HCT116 (cell line): Measurements from ENCODE around the gene GOLT1A. TPM values are rescaled to one million over a fixed set of nuclear protein-coding genes. Genes with fewer than 3 reads are reported as not detected.

Experiments
- ATAC-seq: fragments of 200-7000 bp; cut with Tn5 transposase; 2 replicates; pipeline ENCODE4 v1.9.1; 2020; ENCODE audit warnings: mild to moderate bottlenecking, moderate library complexity
- BruUV-seq: library from RNA; stranded (reverse); fragments of 400-500 nt; replicated peaks from 2 replicates; lab custom pipeline; 2021; lab: Mats Ljungman, UMichigan
- CTCF ChIA-PET: fragments of 300-600 bp; sonication (Branson Sonifier 250); formaldehyde crosslinking; loops from one replicate; lab custom pipeline; 2021; ENCODE audit warnings: antibody characterized with exemption; lab: Charles Lee
- POLR2A ChIA-PET: fragments of 300-600, 350-600 bp; sonication (Branson Sonifier 250); formaldehyde crosslinking; loops from one replicate; lab custom pipeline; 2021; ENCODE audit warnings: antibody characterized with exemption; lab: Charles Lee
- RAD21 ChIA-PET, 2 experiments: fragments of 300-600 bp; sonication (Branson Sonifier 250); formaldehyde crosslinking; loops; one replicate each; lab custom pipeline; 2023; ENCODE audit warnings: low total read pairs in 2 of 2; ENCODE audit not compliant: uncharacterized antibody in 2 of 2, unreplicated experiment in 2 of 2, low non-redundant PET in 1 of 2; lab: Charles Lee
- DNase-seq: peaks from one replicate; pipeline ENCODE4 v3.0.0-alpha.2; 2010; ENCODE audit warnings: low read depth, low spot score
- H2AFZ ChIP-seq: fragments of 200-600 bp; shearing (Covaris generic), sonication (generic); 2 replicates; pipeline ENCODE4 v1.6.1; 2017; ENCODE audit warnings: low read depth, mixed run types, mixed read lengths, antibody characterized with exemption, low read length; ENCODE audit not compliant: poor library complexity, severe bottlenecking
- H3K27ac ChIP-seq: 2 replicates; pipeline ENCODE4 v1.5.1; 2012; ENCODE audit warnings: low read depth, low read length
- H3K27me3 ChIP-seq: fragments of 200-600 bp; sonication (generic); 2 replicates; pipeline ENCODE4 v1.6.1; 2016; ENCODE audit warnings: mixed run types, low read length, mixed read lengths; ENCODE audit not compliant: insufficient read depth
- H3K36me3 ChIP-seq, 2 experiments: fragments of 200-500 bp in 1 of 2; fragments of 200-600 bp in 1 of 2; sonication (Bioruptor generic) in 1 of 2; sonication (generic) in 1 of 2; 2 replicates each; pipeline versions ENCODE4 v1.5.1 to v1.6.1; 2014 to 2016; ENCODE audit warnings: low read length in 2 of 2, inconsistent platforms in 1 of 2, mixed read lengths in 1 of 2, mixed run types in 1 of 2; ENCODE audit not compliant: insufficient read depth in 2 of 2, control insufficient read depth in 1 of 2
- H3K4me1 ChIP-seq, 2 experiments: fragments of 200-600 bp in 1 of 2; sonication (generic) in 1 of 2; 2 replicates each; pipeline versions ENCODE4 v1.5.1 to v1.6.1; 2012 to 2017; ENCODE audit warnings: low read length in 2 of 2, inconsistent platforms in 1 of 2, mild to moderate bottlenecking in 1 of 2, mixed read lengths in 1 of 2, mixed run types in 1 of 2, moderate library complexity in 1 of 2; ENCODE audit not compliant: insufficient read depth in 2 of 2, control insufficient read depth in 1 of 2
- H3K4me2 ChIP-seq: fragments of 200-600 bp; sonication (generic); 2 replicates; pipeline ENCODE4 v1.6.1; 2017; ENCODE audit warnings: mixed run types, low read length, mixed read lengths
- H3K4me3 ChIP-seq, 2 experiments: fragments of 200-600 bp in 1 of 2; sonication (generic) in 1 of 2; replicated peaks in 1 of 2; 2 replicates each; pipeline ENCODE4 v1.5.1; 2011 to 2016; ENCODE audit warnings: low read length in 2 of 2, control low read depth in 1 of 2, low read depth in 1 of 2, mild to moderate bottlenecking in 1 of 2, mixed read lengths in 1 of 2, mixed run types in 1 of 2
- H3K79me2 ChIP-seq: fragments of 200-600 bp; sonication (generic); 2 replicates; pipeline ENCODE4 v1.6.1; 2017; ENCODE audit warnings: mild to moderate bottlenecking, mixed run types, low read length, moderate library complexity, mixed read lengths; ENCODE audit not compliant: insufficient read depth
- H3K9ac ChIP-seq: fragments of 200-600 bp; sonication (generic); 2 replicates; pipeline ENCODE4 v1.6.1; 2016; ENCODE audit warnings: low read length, mixed read lengths
- H3K9me2 ChIP-seq: fragments of 200-600 bp; sonication (generic), shearing (Covaris generic); 2 replicates; pipeline ENCODE4 v1.6.1; 2017; ENCODE audit warnings: mixed run types, mild to moderate bottlenecking, moderate library complexity; ENCODE audit not compliant: insufficient read depth
- H3K9me3 ChIP-seq, 2 experiments: fragments of 200-500 bp in 1 of 2; fragments of 200-600 bp in 1 of 2; sonication (Bioruptor generic) in 1 of 2; sonication (generic) in 1 of 2; 2 replicates each; pipeline ENCODE4 v1.6.1; 2014 to 2017; ENCODE audit warnings: low read length in 2 of 2, mixed read lengths in 2 of 2, inconsistent platforms in 1 of 2, low read depth in 1 of 2, mild to moderate bottlenecking in 1 of 2, mixed run types in 1 of 2, moderate library complexity in 1 of 2; ENCODE audit not compliant: control insufficient read depth in 1 of 2, insufficient read depth in 1 of 2
- H4K20me1 ChIP-seq: fragments of 200-600 bp; sonication (generic), shearing (Covaris generic); 2 replicates; pipeline ENCODE4 v1.6.1; 2017; ENCODE audit warnings: mixed run types, mild to moderate bottlenecking, moderate library complexity; ENCODE audit not compliant: insufficient read depth
- ATF3 ChIP-seq: IDR thresholded peaks from 2 replicates; pipeline ENCODE4 v1.6.1; 2012
- CBX3 ChIP-seq: IDR thresholded peaks from 2 replicates; pipeline ENCODE4 v1.6.1; 2012; ENCODE audit warnings: low read depth
- CTCF ChIP-seq, 3 experiments: fragments of 200-600 bp in 1 of 3; sonication (generic) in 1 of 3; IDR thresholded peaks in 2 of 3; conservative IDR thresholded peaks in 1 of 3; 2 replicates each; pipeline ENCODE4 v1.5.1; 2012 to 2017; ENCODE audit warnings: low read depth in 2 of 3, low read length in 2 of 3, antibody characterized with exemption in 1 of 3, borderline replicate concordance in 1 of 3, control low read depth in 1 of 3, mild to moderate bottlenecking in 1 of 3, mixed read lengths in 1 of 3, mixed run types in 1 of 3, moderate library complexity in 1 of 3; ENCODE audit not compliant: insufficient read depth in 1 of 3
- EGR1 ChIP-seq: IDR thresholded peaks from 2 replicates; pipeline ENCODE4 v1.6.1; 2012; ENCODE audit warnings: low read depth
- EZH2phosphoT487 ChIP-seq: fragments of 200-600 bp; IDR thresholded peaks from 2 replicates; pipeline ENCODE4 v1.6.1; 2018; ENCODE audit warnings: antibody characterized with exemption, borderline replicate concordance
- FOSL1 ChIP-seq: IDR thresholded peaks from 2 replicates; pipeline ENCODE4 v1.6.1; 2012; ENCODE audit warnings: low read depth
- TCF7L2 ChIP-seq: IDR thresholded peaks from 2 replicates; pipeline ENCODE4 v1.7.0; 2011; ENCODE audit warnings: borderline replicate concordance, inconsistent platforms; ENCODE audit not compliant: insufficient read depth, insufficient read length; ENCODE audit errors: extremely low read depth
- intact Hi-C: fragments of 100-400 bp; cut with micrococcal nuclease; formaldehyde crosslinking; loops from 2 replicates; pipeline ENCODE4 v1.10.0; 2022
- total RNA-seq: library from RNA; stranded (reverse); gene quantifications from one replicate; pipeline ENCODE4 v1.2.1, GENCODE V29; 2021; ENCODE audit not compliant: unreplicated experiment

Gene GOLT1A
- total RNA-seq, 1 experiment from 2014 or later = 8.0 TPM

GRCh38 chr1:204194080-204194479 is 19.7 kb downstream of the GOLT1A start:
- H3K27me3 ChIP-seq = no peaks in the 10 kb centered on the region
- intact Hi-C loops = no loop called here
- H3K4me2 ChIP-seq = no peak overlapping the region
- DNase-seq (no peak), ATAC-seq (no peak)
- H3K36me3 ChIP-seq = no peaks in the 10 kb centered on the region
- no TSS peak for BruUV-seq
- H3K79me2 ChIP-seq = no peaks in the 10 kb centered on the region
- no peak overlapping the region for H3K27ac ChIP-seq
- H3K9ac ChIP-seq = no peak overlapping the region
- no peaks in the 10 kb centered on the region for H3K9me3 ChIP-seq
- H2AFZ ChIP-seq = no peak overlapping the region
- no peaks in the 10 kb centered on the region for H4K20me1 ChIP-seq
- TF ChIP-seq CTCF (IDR thresholded peaks at IDR 0.05 in 2 of 3, conservative IDR thresholded peaks at IDR 0.05 in 1 of 3; ENCODE audit: borderline replicate concordance in 1 of 3, insufficient read depth in 1 of 3, low read depth in 2 of 3, low read length in 2 of 3) = no peak
- no peak for TF ChIP-seq TCF7L2
- TF ChIP-seq EZH2phosphoT487 = no peak
- TF ChIP-seq, all 23 proteins: peak for 0
- POLR2A ChIA-PET = no interaction called here
- CTCF ChIA-PET = interaction anchor here (1.1 to 1.2 kb wide), 2 partner anchors 13 to 31 kb away, joined by 4 read pairs; no protein-coding TSS in a partner anchor
- no peaks in the 10 kb centered on the region for H3K9me2 ChIP-seq
- H3K4me3 ChIP-seq = no peak overlapping the region
- peaks cover 9 to 36% of the 10 kb centered on the region in 2 experiments for H3K4me1 ChIP-seq
- RAD21 ChIA-PET = no interaction called here

GRCh38 chr1:204192589-204193352 is 21.0 kb downstream of the GOLT1A start:
- RAD21 ChIA-PET = no interaction called here
- no peaks in the 10 kb centered on the region for H3K9me2 ChIP-seq
- BruUV-seq = no TSS peak
- no peak overlapping the region for H3K9ac ChIP-seq
- ATAC-seq (no peak), DNase-seq (no peak)
- POLR2A ChIA-PET = no interaction called here
- TF ChIP-seq CBX3 (no peak), EGR1 (no peak), FOSL1 (no peak), ATF3 (no peak)
- H3K9me3 ChIP-seq = no peaks in the 10 kb centered on the region
- intact Hi-C loops = no loop called here
- CTCF ChIA-PET = interaction anchor here (1.4 kb wide), 1 partner anchor 20 kb away, joined by 4 read pairs; no protein-coding TSS in a partner anchor
- no peak overlapping the region for H2AFZ ChIP-seq
- no peak overlapping the region for H3K4me2 ChIP-seq
- no peaks in the 10 kb centered on the region for H4K20me1 ChIP-seq
- no peaks in the 10 kb centered on the region for H3K27me3 ChIP-seq
- H3K79me2 ChIP-seq = no peaks in the 10 kb centered on the region
- H3K4me1 ChIP-seq = peaks cover 0 to 25% of the 10 kb centered on the region in 2 experiments; a peak in 2 of 4 replicates
- no peak overlapping the region for H3K4me3 ChIP-seq
- no peak overlapping the region for H3K27ac ChIP-seq
- no peaks in the 10 kb centered on the region for H3K36me3 ChIP-seq
